Epithelial cell of proximal tubule (primary cell): ENCODE measurements around the gene MGA. TPM values are rescaled to one million over a fixed set of nuclear protein-coding genes. Genes with fewer than 3 reads are reported as not detected.

Experiments used
- DNase-seq: peaks from one replicate; pipeline ENCODE4 v3.0.0-alpha.2; 2011; ENCODE audit warnings: low read depth
- H3K4me3 ChIP-seq: 2 replicates; pipeline ENCODE4 v1.5.1; 2011; ENCODE audit warnings: low read depth, mild to moderate bottlenecking, low read length
- CTCF ChIP-seq: conservative IDR thresholded peaks from 2 replicates; pipeline ENCODE4 v1.5.1; 2012; ENCODE audit warnings: low read depth, mild to moderate bottlenecking, low read length
- total RNA-seq: library from RNA; depleted of rRNA; stranded (reverse); fragments of >200 nt; gene quantifications from 2 replicates; pipeline ENCODE4 v1.2.3, GENCODE V29; 2015

Gene MGA
- total RNA-seq, 1 donor from 2014 or later = 20.8 TPM

- no peak for DNase-seq
- H3K4me3 ChIP-seq = no peak overlapping the region
- no peak for TF ChIP-seq CTCF
Observed at GRCh38 chr15:41629883-41630282, 30.3 kb upstream of the MGA start.

- TF ChIP-seq CTCF = no peak
- no peak overlapping the region for H3K4me3 ChIP-seq
- no peak for DNase-seq
Observed at GRCh38 chr15:41630616-41631217, 29.5 kb upstream of the MGA start.

GRCh38 chr15:41631880-41632470 is 28.2 kb upstream of the MGA start:
- DNase-seq = no peak
- no peak overlapping the region for H3K4me3 ChIP-seq
- TF ChIP-seq CTCF = no peak

- no peak for DNase-seq
- H3K4me3 ChIP-seq = no peak overlapping the region
- no peak for TF ChIP-seq CTCF
Observed at GRCh38 chr15:41633609-41634008, 26.6 kb upstream of the MGA start.

- no peak for DNase-seq
- no peak overlapping the region for H3K4me3 ChIP-seq
- no peak for TF ChIP-seq CTCF
Observed at GRCh38 chr15:41634072-41634626, 26.1 kb upstream of the MGA start.

- no peak overlapping the region for H3K4me3 ChIP-seq
- no peak for TF ChIP-seq CTCF
- no peak for DNase-seq
Observed at GRCh38 chr15:41637086-41637485, 23.1 kb upstream of the MGA start.

- TF ChIP-seq CTCF = no peak
- H3K4me3 ChIP-seq = no peak overlapping the region
- DNase-seq = no peak
Observed at GRCh38 chr15:41640985-41641384, 19.2 kb upstream of the MGA start.
